K562 (cell line): Measurements from ENCODE around the gene MYBL2. TPM values are rescaled to one million over a fixed set of nuclear protein-coding genes. Genes with fewer than 3 reads are reported as not detected.

Source experiments
- ATAC-seq: fragments of 200-7000 bp; cut with Tn5 transposase; 3 replicates; pipeline ENCODE4 v1.9.1; 2020; ENCODE audit warnings: moderate library complexity
- BruUV-seq: library from RNA; stranded (reverse); fragments of 400-500 nt; replicated peaks from 2 replicates; lab custom pipeline; 2021; lab: Mats Ljungman, UMichigan
- CTCF ChIA-PET: fragments of 300-600 bp; formaldehyde crosslinking; extraction: SDS; loops from one replicate; lab custom pipeline; 2021; ENCODE audit warnings: low intra/inter-chr PET ratio; lab: Yijun Ruan, JAX
- POLR2A ChIA-PET: fragments of 300-600, 350-650 bp; sonication (Branson Sonifier 250); formaldehyde crosslinking; extraction: SDS; loops from one replicate; lab custom pipeline; 2021; ENCODE audit warnings: antibody characterized with exemption, inconsistent platforms; lab: Yijun Ruan, JAX
- DNase-seq, 4 experiments: peaks; one replicate each; pipeline versions ENCODE4 v3.0.0 to v3.0.0-alpha.2; 2011 to 2018; ENCODE audit warnings: low spot score in 3 of 4, mixed read lengths in 3 of 4; ENCODE audit errors: extremely low read depth in 1 of 4
- FAIRE-seq: peaks from 2 replicates; lab custom pipeline; 2011; peaks lifted over from hg19 to GRCh38; lab: Jason Lieb, UNC
- H2AFZ ChIP-seq: 2 replicates; pipeline ENCODE4 v1.6.0; 2011; ENCODE audit warnings: low read depth, low read length, control low read depth, inconsistent platforms
- H3K27ac ChIP-seq: fragments of 200-600 bp; 3 replicates; pipeline ENCODE4 v1.8.0; 2011; ENCODE audit warnings: low read depth, mild to moderate bottlenecking, control low read depth, inconsistent platforms, low read length, moderate library complexity, mixed read lengths; ENCODE audit errors: extremely low read depth
- H3K27me3 ChIP-seq, 2 experiments: fragments of 300-600 bp in 1 of 2; 2 replicates in 1 of 2; 3 replicates in 1 of 2; pipeline versions ENCODE4 v1.6.0 to v1.8.0; 2011; ENCODE audit warnings: inconsistent platforms in 2 of 2, low read length in 2 of 2, mild to moderate bottlenecking in 1 of 2, mixed read lengths in 1 of 2, moderate library complexity in 1 of 2; ENCODE audit not compliant: control insufficient read depth in 2 of 2, insufficient read depth in 2 of 2
- H3K36me3 ChIP-seq: fragments of 300-600 bp; 3 replicates; pipeline ENCODE4 v1.8.0; 2011; ENCODE audit warnings: mild to moderate bottlenecking, low read length, inconsistent platforms; ENCODE audit not compliant: control insufficient read depth, insufficient read depth
- H3K4me1 ChIP-seq, 2 experiments: fragments of 200-600 bp in 1 of 2; replicated peaks in 1 of 2; 2 replicates in 1 of 2; 3 replicates in 1 of 2; pipeline versions ENCODE4 v1.5.1 to v1.8.0; 2011; ENCODE audit warnings: inconsistent platforms in 2 of 2, low read length in 2 of 2, mild to moderate bottlenecking in 1 of 2, mixed read lengths in 1 of 2, moderate library complexity in 1 of 2; ENCODE audit not compliant: control insufficient read depth in 2 of 2, insufficient read depth in 2 of 2
- H3K4me2 ChIP-seq: 2 replicates; pipeline ENCODE4 v1.6.1; 2011; ENCODE audit warnings: low read length, control low read depth, inconsistent platforms, mixed read lengths; ENCODE audit not compliant: insufficient read depth
- H3K4me3 ChIP-seq: fragments of 200-600 bp; sonication (generic), shearing (Covaris generic); 2 replicates; pipeline ENCODE4 v1.5.1; 2016; ENCODE audit warnings: control low read depth, inconsistent platforms
- H3K79me2 ChIP-seq: fragments of 200-600 bp; 3 replicates; pipeline ENCODE4 v1.8.0; 2011; ENCODE audit warnings: low read length, inconsistent platforms; ENCODE audit not compliant: control insufficient read depth, insufficient read depth
- H3K9ac ChIP-seq, 2 experiments: 2 replicates each; pipeline versions ENCODE4 v1.6.0 to v1.6.1; 2011; ENCODE audit warnings: low read depth in 2 of 2, low read length in 2 of 2, control low read depth in 1 of 2, inconsistent platforms in 1 of 2, mild to moderate bottlenecking in 1 of 2, mixed read lengths in 1 of 2; ENCODE audit not compliant: insufficient read depth in 1 of 2
- H3K9me1 ChIP-seq: one replicate; pipeline ENCODE4 v1.6.0; 2011; ENCODE audit warnings: inconsistent platforms, mild to moderate bottlenecking, low read length, moderate library complexity; ENCODE audit not compliant: control insufficient read depth, insufficient read depth
- H3K9me3 ChIP-seq: replicated peaks from 2 replicates; pipeline ENCODE4 v1.5.1; 2011; ENCODE audit warnings: low read depth, low read length, inconsistent platforms; ENCODE audit not compliant: control insufficient read depth, insufficient read depth
- H4K20me1 ChIP-seq: replicated peaks from 2 replicates; pipeline ENCODE4 v1.6.1; 2011; ENCODE audit warnings: low read length, inconsistent platforms, mixed read lengths; ENCODE audit not compliant: control insufficient read depth, insufficient read depth
- NFIC ChIP-seq: fragments of 450-650 bp; IDR thresholded peaks from 2 replicates; pipeline ENCODE4 v1.6.1; 2017; ENCODE audit warnings: mild to moderate bottlenecking, inconsistent platforms
- ZFX ChIP-seq: sonication (generic); formaldehyde crosslinking; IDR thresholded peaks from 2 replicates; pipeline ENCODE4 v1.8.0; 2022; ENCODE audit warnings: mild to moderate bottlenecking, missing genetic modification reagents, moderate library complexity
- WGBS: fragments of 100-300 bp; shearing (Covaris generic); methylation state at CpG from one replicate; pipeline ENCODE4 v1.1.6; 2016; ENCODE audit warnings: low coverage, mixed read lengths; ENCODE audit not compliant: insufficient coverage; ENCODE audit errors: missing lambda C conversion rate; 5-methylcytosine and 5-hydroxymethylcytosine counted together
- in situ Hi-C: fragments of 300-500 bp; cut with MboI; formaldehyde crosslinking; loops from 4 replicates; pipeline ENCODE4 v1.15.0; 2018; ENCODE audit warnings: inconsistent platforms, mixed read lengths
- intact Hi-C: fragments of 100-400 bp; cut with micrococcal nuclease; formaldehyde crosslinking; loops from 2 replicates; pipeline ENCODE4 v1.14.2; 2022
- polyA plus RNA-seq, 8 experiments: library from polyadenylated mRNA; depleted of rRNA in 4 of 8; stranded (reverse) in 5 of 8; unstranded in 3 of 8; fragments of >200 nt; fragmentation: Nextera tagmentation in 2 of 8; fragmentation: Illumina TruSeq in 1 of 8; extraction: Ambion mirVana in 2 of 8; extraction: Trizol in 1 of 8; gene quantifications; 2 replicates each; pipeline versions ENCODE4 v1.2.1 to v1.2.3, GENCODE V29; 2011 to 2014; ENCODE audit warnings: inconsistent platforms in 1 of 8, missing spikeins in 1 of 8
- total RNA-seq, 7 experiments: library from RNA; depleted of rRNA in 6 of 7; stranded (reverse); fragments of >200 nt in 6 of 7; fragmentation: Illumina TruSeq in 2 of 7; extraction: Trizol in 2 of 7; gene quantifications; 2 replicates each; pipeline versions ENCODE4 v1.2.1 to v1.2.3, GENCODE V29; 2011 to 2021; ENCODE audit warnings: low replicate concordance in 1 of 7

MYBL2 gene
- total and polyA plus RNA-seq, 9 of the 15 experiments (the other 6 are each of a cell fraction or from before 2014, with no cell fraction given): 4.4 to 169 (median 52.5) TPM

GRCh38 chr20:43744966-43745730 is 78.2 kb downstream of the MYBL2 start:
- no peaks in the 10 kb centered on the region for H3K36me3 ChIP-seq
- WGBS: under 1% methylated on average over 12 of the region's 12 CpGs
- no peak for TF ChIP-seq ZFX (CRISPR knock-in tag)
- TF ChIP-seq NFIC: peak; percentile 75
- TF ChIP-seq, all 486 proteins: peak for 1
- H3K9ac ChIP-seq: no peak overlapping the region
- no peak overlapping the region for H3K27ac ChIP-seq
- intact Hi-C loops: loop anchor here (10.0 kb wide), 1 partner anchor 100 kb away; no protein-coding TSS in a partner anchor
- ATAC-seq: no peak
- DNase-seq: peak in 1 of 4 experiments; percentile 21
- no peaks in the 10 kb centered on the region for H3K9me1 ChIP-seq
- POLR2A ChIA-PET: no interaction called here
- no peak overlapping the region for H2AFZ ChIP-seq
- H4K20me1 ChIP-seq: no peaks in the 10 kb centered on the region; the same call in 1 of the 2 replicates
- peaks cover 5 to 6% of the 10 kb centered on the region in 2 experiments; a peak in 3 of 5 replicates for H3K4me1 ChIP-seq
- FAIRE-seq: no peak
- in situ Hi-C loops: no loop called here
- H3K4me3 ChIP-seq: no peak overlapping the region
- H3K79me2 ChIP-seq: no peaks in the 10 kb centered on the region
- H3K27me3 ChIP-seq: peaks cover 18 to 34% of the 10 kb centered on the region in 2 experiments
- H3K4me2 ChIP-seq: no peak overlapping the region
- BruUV-seq: no TSS peak
- CTCF ChIA-PET: no interaction called here
- H3K9me3 ChIP-seq: no peaks in the 10 kb centered on the region
